ENCODE measurements around the gene SH3TC1. TPM values are rescaled to one million over a fixed set of nuclear protein-coding genes. Genes with fewer than 3 reads are reported as not detected.
A peak's percentile ranks its signal among the peaks of the same experiment; 100 is the strongest.

Gene SH3TC1
- total RNA-seq, 1 experiment from 2014 or later, result 7.4 TPM

GRCh38 chr4:8173492-8174242 lies 25.4 kb upstream of the SH3TC1 start:
- no peak overlapping the region for H3K4me3 ChIP-seq
- H3K9me3 ChIP-seq, result no peaks in the 10 kb centered on the region
- no peaks in the 10 kb centered on the region for H3K27me3 ChIP-seq
- DNase-seq, result peak; percentile 45
- no peaks in the 10 kb centered on the region for H3K36me3 ChIP-seq

- Histone ChIP-seq H3K27me3 (no peaks in the 10 kb centered on the region), H3K9me3 (no peaks in the 10 kb centered on the region), H3K36me3 (no peaks in the 10 kb centered on the region), H3K4me3 (no peak overlapping the region)
- DNase-seq, result no peak
These were observed 24.1 kb upstream of the SH3TC1 start for GRCh38 chr4:8174970-8175369.

GRCh38 chr4:8175686-8176085 lies 23.4 kb upstream of the SH3TC1 start:
- Histone ChIP-seq H3K36me3 (no peaks in the 10 kb centered on the region), H3K9me3 (no peaks in the 10 kb centered on the region), H3K4me3 (no peak overlapping the region), H3K27me3 (no peaks in the 10 kb centered on the region)
- DNase-seq, result no peak

- no peaks in the 10 kb centered on the region for H3K36me3 ChIP-seq
- H3K9me3 ChIP-seq, result no peaks in the 10 kb centered on the region
- DNase-seq, result peak; percentile 52
- no peak overlapping the region for H3K4me3 ChIP-seq
- H3K27me3 ChIP-seq, result no peaks in the 10 kb centered on the region
These were observed 22.3 kb upstream of the SH3TC1 start for GRCh38 chr4:8176547-8177399.

GRCh38 chr4:8177552-8177951 lies 21.5 kb upstream of the SH3TC1 start:
- no peak overlapping the region for H3K4me3 ChIP-seq
- no peaks in the 10 kb centered on the region for H3K36me3 ChIP-seq
- no peaks in the 10 kb centered on the region for H3K9me3 ChIP-seq
- no peak for DNase-seq
- H3K27me3 ChIP-seq, result no peaks in the 10 kb centered on the region

- Histone ChIP-seq H3K27me3 (no peaks in the 10 kb centered on the region), H3K4me3 (no peak overlapping the region), H3K9me3 (no peaks in the 10 kb centered on the region), H3K36me3 (no peaks in the 10 kb centered on the region)
- no peak for DNase-seq
These were observed 21.1 kb upstream of the SH3TC1 start for GRCh38 chr4:8177956-8178355.

- no peaks in the 10 kb centered on the region for H3K36me3 ChIP-seq
- no peak for DNase-seq
- H3K27me3 ChIP-seq, result no peaks in the 10 kb centered on the region
- H3K9me3 ChIP-seq, result no peaks in the 10 kb centered on the region
- no peak overlapping the region for H3K4me3 ChIP-seq
These were observed 20.0 kb upstream of the SH3TC1 start for GRCh38 chr4:8179074-8179473.

- no peak for DNase-seq
- H3K4me3 ChIP-seq, result no peak overlapping the region
- no peaks in the 10 kb centered on the region for H3K9me3 ChIP-seq
- H3K36me3 ChIP-seq, result no peaks in the 10 kb centered on the region
- H3K27me3 ChIP-seq, result no peaks in the 10 kb centered on the region
These were observed 19.3 kb upstream of the SH3TC1 start for GRCh38 chr4:8179771-8180170.

- no peaks in the 10 kb centered on the region for H3K27me3 ChIP-seq
- H3K9me3 ChIP-seq, result no peaks in the 10 kb centered on the region
- H3K4me3 ChIP-seq, result no peak overlapping the region
- H3K36me3 ChIP-seq, result no peaks in the 10 kb centered on the region
- no peak for DNase-seq
These were observed 18.6 kb upstream of the SH3TC1 start for GRCh38 chr4:8180310-8181093.

- no peaks in the 10 kb centered on the region for H3K36me3 ChIP-seq
- H3K27me3 ChIP-seq, result no peaks in the 10 kb centered on the region
- DNase-seq, result no peak
- H3K9me3 ChIP-seq, result no peaks in the 10 kb centered on the region
- H3K4me3 ChIP-seq, result no peak overlapping the region
These were observed 18.0 kb upstream of the SH3TC1 start for GRCh38 chr4:8181119-8181518.

- Histone ChIP-seq H3K27me3 (no peaks in the 10 kb centered on the region), H3K36me3 (no peaks in the 10 kb centered on the region), H3K4me3 (no peak overlapping the region), H3K9me3 (no peaks in the 10 kb centered on the region)
- no peak for DNase-seq
These were observed 17.2 kb upstream of the SH3TC1 start for GRCh38 chr4:8181844-8182243.

GRCh38 chr4:8182294-8182693 lies 16.8 kb upstream of the SH3TC1 start:
- DNase-seq, result no peak
- Histone ChIP-seq H3K9me3 (no peaks in the 10 kb centered on the region), H3K27me3 (no peaks in the 10 kb centered on the region), H3K36me3 (no peaks in the 10 kb centered on the region), H3K4me3 (no peak overlapping the region)

- Histone ChIP-seq H3K9me3 (no peaks in the 10 kb centered on the region), H3K4me3 (no peak overlapping the region)
- peak; percentile 94 for DNase-seq
These were observed 16.0 kb upstream of the SH3TC1 start for GRCh38 chr4:8182858-8183725.

GRCh38 chr4:8184061-8184460 lies 15.0 kb upstream of the SH3TC1 start:
- Histone ChIP-seq H3K9me3 (no peaks in the 10 kb centered on the region), H3K27me3 (no peaks in the 10 kb centered on the region), H3K4me3 (no peak overlapping the region), H3K36me3 (no peaks in the 10 kb centered on the region)
- DNase-seq, result no peak

More at GRCh38 chr4:8182858-8183725, 16.0 kb upstream of the SH3TC1 start:
- Histone ChIP-seq H3K27me3 (no peaks in the 10 kb centered on the region), H3K36me3 (no peaks in the 10 kb centered on the region)

- Histone ChIP-seq H3K36me3 (no peaks in the 10 kb centered on the region), H3K4me3 (no peak overlapping the region), H3K27me3 (no peaks in the 10 kb centered on the region), H3K9me3 (no peaks in the 10 kb centered on the region)
- DNase-seq, result peak; percentile 83
These were observed 13.8 kb upstream of the SH3TC1 start for GRCh38 chr4:8185295-8185694.

- Histone ChIP-seq H3K36me3 (no peaks in the 10 kb centered on the region), H3K27me3 (no peaks in the 10 kb centered on the region), H3K9me3 (no peaks in the 10 kb centered on the region), H3K4me3 (no peak overlapping the region)
- DNase-seq, result no peak
These were observed 13.2 kb upstream of the SH3TC1 start for GRCh38 chr4:8185930-8186329.

All from MG63 (cell line).